Astrocyte (in vitro differentiated cells and primary cell): ENCODE data around the gene HMGN3. TPM values are rescaled to one million over a fixed set of nuclear protein-coding genes. Genes with fewer than 3 reads are reported as not detected.

Experiments used
- DNase-seq: peaks from one replicate; pipeline ENCODE4 v3.0.0-alpha.2; 2010; ENCODE audit warnings: low read depth
- FAIRE-seq: peaks from 2 replicates; lab custom pipeline; 2011; peaks lifted over from hg19 to GRCh38; lab: Jason Lieb, UNC
- H2AFZ ChIP-seq: 2 replicates; pipeline ENCODE4 v1.6.0; 2012; ENCODE audit warnings: low read depth, low read length, inconsistent platforms
- H3K27ac ChIP-seq: 2 replicates; pipeline ENCODE4 v1.5.1; 2011; ENCODE audit warnings: low read depth, low read length, inconsistent platforms
- H3K27me3 ChIP-seq: 2 replicates; pipeline ENCODE4 v1.6.0; 2011; ENCODE audit warnings: low read length, inconsistent platforms; ENCODE audit not compliant: insufficient read depth
- H3K36me3 ChIP-seq: 2 replicates; pipeline ENCODE4 v1.5.1; 2011; ENCODE audit warnings: low read length, inconsistent platforms; ENCODE audit not compliant: insufficient read depth
- H3K4me1 ChIP-seq: 2 replicates; pipeline ENCODE4 v1.5.1; 2011; ENCODE audit warnings: low read length, inconsistent platforms; ENCODE audit not compliant: insufficient read depth
- H3K4me2 ChIP-seq: 2 replicates; pipeline ENCODE4 v1.6.0; 2012; ENCODE audit warnings: low read length, inconsistent platforms
- H3K4me3 ChIP-seq: 2 replicates; pipeline ENCODE4 v1.5.1; 2011; ENCODE audit warnings: low read depth, mild to moderate bottlenecking, low read length, inconsistent platforms; ENCODE audit not compliant: insufficient read depth
- H3K79me2 ChIP-seq: 2 replicates; pipeline ENCODE4 v1.6.0; 2012; ENCODE audit warnings: mild to moderate bottlenecking, low read length, inconsistent platforms; ENCODE audit not compliant: insufficient read depth
- H3K9ac ChIP-seq: 2 replicates; pipeline ENCODE4 v1.6.0; 2012; ENCODE audit warnings: mild to moderate bottlenecking, low read length, inconsistent platforms
- H3K9me3 ChIP-seq: 2 replicates; pipeline ENCODE4 v1.5.1; 2012; ENCODE audit warnings: low read depth, mild to moderate bottlenecking, low read length, inconsistent platforms; ENCODE audit not compliant: insufficient read depth
- H4K20me1 ChIP-seq: 2 replicates; pipeline ENCODE4 v1.6.0; 2012; ENCODE audit warnings: low read length, inconsistent platforms; ENCODE audit not compliant: insufficient read depth
- H3K27ac Mint-ChIP-seq: one replicate; pipeline ENCODE4 v1.8.0; 2021; ENCODE audit warnings: mild to moderate bottlenecking, mixed read lengths; ENCODE audit not compliant: unreplicated experiment
- H3K27me3 Mint-ChIP-seq: one replicate; pipeline ENCODE4 v1.8.0; 2021; ENCODE audit warnings: low read depth, mixed read lengths; ENCODE audit not compliant: unreplicated experiment
- H3K36me3 Mint-ChIP-seq: one replicate; pipeline ENCODE4 v1.8.0; 2021; ENCODE audit warnings: low read depth, mixed read lengths; ENCODE audit not compliant: unreplicated experiment
- H3K4me1 Mint-ChIP-seq: one replicate; pipeline ENCODE4 v1.8.0; 2021; ENCODE audit warnings: low read depth, mixed read lengths; ENCODE audit not compliant: unreplicated experiment
- H3K4me3 Mint-ChIP-seq: one replicate; pipeline ENCODE4 v1.8.0; 2021; ENCODE audit warnings: mild to moderate bottlenecking, moderate library complexity, mixed read lengths; ENCODE audit not compliant: unreplicated experiment
- H3K9me3 Mint-ChIP-seq: one replicate; pipeline ENCODE4 v1.8.0; 2021; ENCODE audit warnings: mild to moderate bottlenecking, mixed read lengths; ENCODE audit not compliant: unreplicated experiment
- EZH2 ChIP-seq: IDR thresholded peaks from 2 replicates; pipeline ENCODE4 v1.6.1; 2012; ENCODE audit warnings: mild to moderate bottlenecking, low read length, inconsistent platforms; ENCODE audit not compliant: insufficient read depth
- total RNA-seq: library from RNA; stranded (reverse); gene quantifications from 2 replicates; pipeline ENCODE4 v1.2.1, GENCODE V29; 2021
- TF ChIP-seq, protein P1 (sequence below): IDR thresholded peaks from 2 replicates; pipeline ENCODE4 v1.5.1; 2011; ENCODE audit warnings: low read depth, mild to moderate bottlenecking, inconsistent platforms, low read length, moderate library complexity; ENCODE audit not compliant: insufficient read depth

The HMGN3 gene
- total RNA-seq, 1 donor from 2014 or later, result 71.5 TPM

DNA sequence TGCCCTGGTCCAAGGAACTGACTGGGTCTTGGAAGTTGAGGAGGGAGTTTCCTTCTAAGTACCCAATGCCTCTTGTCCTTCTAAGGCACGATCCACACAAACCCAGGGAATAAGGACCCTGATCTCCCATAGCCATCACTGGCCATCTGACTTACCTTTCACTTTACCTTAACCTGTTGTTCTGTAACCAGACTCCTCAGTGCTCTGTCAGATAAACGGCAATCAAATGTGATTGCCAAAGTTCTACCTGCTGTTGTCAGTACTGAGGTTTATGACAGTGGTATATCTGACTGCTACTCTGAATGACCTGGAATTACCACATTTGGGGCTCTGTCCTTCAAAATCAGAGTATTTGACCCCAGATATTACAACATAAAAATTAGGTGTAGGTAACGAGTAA is 49.8 kb downstream of the HMGN3 start:
- no peaks in the 10 kb centered on the region for H3K36me3 Mint-ChIP-seq
- no peak overlapping the region for H3K4me3 Mint-ChIP-seq
- H3K9me3 ChIP-seq, result no peaks in the 10 kb centered on the region
- no peak overlapping the region for H3K27ac Mint-ChIP-seq
- no peak overlapping the region for H2AFZ ChIP-seq
- H3K9ac ChIP-seq, result no peak overlapping the region
- H3K27me3 Mint-ChIP-seq, result peaks cover 3% of the 10 kb centered on the region
- H3K4me3 ChIP-seq, result no peak overlapping the region
- no peak overlapping the region for H3K4me2 ChIP-seq
- H3K9me3 Mint-ChIP-seq, result no peaks in the 10 kb centered on the region
- TF ChIP-seq, protein P1, sequence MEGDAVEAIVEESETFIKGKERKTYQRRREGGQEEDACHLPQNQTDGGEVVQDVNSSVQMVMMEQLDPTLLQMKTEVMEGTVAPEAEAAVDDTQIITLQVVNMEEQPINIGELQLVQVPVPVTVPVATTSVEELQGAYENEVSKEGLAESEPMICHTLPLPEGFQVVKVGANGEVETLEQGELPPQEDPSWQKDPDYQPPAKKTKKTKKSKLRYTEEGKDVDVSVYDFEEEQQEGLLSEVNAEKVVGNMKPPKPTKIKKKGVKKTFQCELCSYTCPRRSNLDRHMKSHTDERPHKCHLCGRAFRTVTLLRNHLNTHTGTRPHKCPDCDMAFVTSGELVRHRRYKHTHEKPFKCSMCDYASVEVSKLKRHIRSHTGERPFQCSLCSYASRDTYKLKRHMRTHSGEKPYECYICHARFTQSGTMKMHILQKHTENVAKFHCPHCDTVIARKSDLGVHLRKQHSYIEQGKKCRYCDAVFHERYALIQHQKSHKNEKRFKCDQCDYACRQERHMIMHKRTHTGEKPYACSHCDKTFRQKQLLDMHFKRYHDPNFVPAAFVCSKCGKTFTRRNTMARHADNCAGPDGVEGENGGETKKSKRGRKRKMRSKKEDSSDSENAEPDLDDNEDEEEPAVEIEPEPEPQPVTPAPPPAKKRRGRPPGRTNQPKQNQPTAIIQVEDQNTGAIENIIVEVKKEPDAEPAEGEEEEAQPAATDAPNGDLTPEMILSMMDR, result no peak
- no peak for TF ChIP-seq EZH2
- H3K79me2 ChIP-seq, result no peaks in the 10 kb centered on the region
- FAIRE-seq, result no peak
- H3K27ac ChIP-seq, result no peak overlapping the region
- no peaks in the 10 kb centered on the region for H3K27me3 ChIP-seq
- DNase-seq, result no peak
- no peaks in the 10 kb centered on the region for H3K4me1 Mint-ChIP-seq
- H3K36me3 ChIP-seq, result no peaks in the 10 kb centered on the region
- no peaks in the 10 kb centered on the region for H4K20me1 ChIP-seq
- H3K4me1 ChIP-seq, result no peaks in the 10 kb centered on the region

DNA sequence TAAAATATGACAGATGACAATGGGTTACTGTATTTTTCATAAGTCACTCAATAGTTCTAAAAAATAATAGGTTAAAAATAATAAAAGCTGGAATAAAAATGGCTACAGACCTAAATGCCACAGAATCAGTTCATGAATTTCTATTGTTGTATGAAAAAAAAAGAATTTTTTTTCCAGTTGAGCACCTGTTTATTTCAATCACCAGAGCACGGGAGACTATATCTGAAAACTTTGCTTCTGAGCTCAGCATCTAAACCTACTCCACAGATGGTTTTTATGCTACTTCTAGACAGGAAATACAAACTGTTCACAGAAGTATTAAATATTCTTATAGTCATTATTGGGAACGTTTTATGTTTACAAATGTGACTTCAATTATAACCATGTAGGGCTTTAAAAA is 50.4 kb downstream of the HMGN3 start:
- H3K36me3 Mint-ChIP-seq, result no peaks in the 10 kb centered on the region
- no peak overlapping the region for H3K27ac Mint-ChIP-seq
- H3K4me3 ChIP-seq, result no peak overlapping the region
- H3K79me2 ChIP-seq, result no peaks in the 10 kb centered on the region
- TF ChIP-seq EZH2, result no peak
- TF ChIP-seq, protein P1, result no peak
- H3K27me3 ChIP-seq, result no peaks in the 10 kb centered on the region
- no peaks in the 10 kb centered on the region for H3K4me1 ChIP-seq
- H3K9me3 Mint-ChIP-seq, result no peaks in the 10 kb centered on the region
- H4K20me1 ChIP-seq, result no peaks in the 10 kb centered on the region
- H3K27ac ChIP-seq, result no peak overlapping the region
- no peak overlapping the region for H3K4me3 Mint-ChIP-seq
- no peak overlapping the region for H3K4me2 ChIP-seq
- no peaks in the 10 kb centered on the region for H3K4me1 Mint-ChIP-seq
- FAIRE-seq, result no peak
- DNase-seq, result no peak
- no peaks in the 10 kb centered on the region for H3K36me3 ChIP-seq
- no peaks in the 10 kb centered on the region for H3K9me3 ChIP-seq
- H3K27me3 Mint-ChIP-seq, result peaks cover 3% of the 10 kb centered on the region
- no peak overlapping the region for H2AFZ ChIP-seq
- no peak overlapping the region for H3K9ac ChIP-seq

DNA sequence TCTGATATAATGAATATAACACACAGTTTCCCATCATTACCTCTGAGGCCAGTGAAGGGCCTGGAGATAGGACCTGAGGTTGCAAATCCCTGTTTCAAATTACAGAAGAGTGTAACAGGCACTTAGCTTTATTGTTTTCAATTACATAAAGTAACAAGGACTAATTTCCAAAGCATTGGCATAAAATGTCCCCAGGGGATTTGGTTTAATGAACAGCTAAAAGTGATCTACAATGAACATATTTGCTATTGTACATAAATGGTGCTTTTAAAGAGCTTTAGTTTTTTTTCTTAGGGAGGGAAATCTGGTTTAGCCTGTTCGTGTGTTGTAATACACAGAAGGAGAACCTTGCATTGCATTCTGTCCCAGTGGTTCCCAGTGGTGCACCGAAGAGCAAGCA is 54.4 kb downstream of the HMGN3 start:
- Mint-ChIP-seq H3K27ac (no peak overlapping the region), H3K4me3 (no peak overlapping the region), H3K36me3 (no peaks in the 10 kb centered on the region), H3K4me1 (no peaks in the 10 kb centered on the region), H3K9me3 (no peaks in the 10 kb centered on the region), H3K27me3 (peaks cover 3% of the 10 kb centered on the region)
- Histone ChIP-seq H3K4me2 (no peak overlapping the region), H3K9me3 (no peaks in the 10 kb centered on the region), H3K9ac (no peak overlapping the region), H3K4me1 (no peaks in the 10 kb centered on the region), H3K27me3 (no peaks in the 10 kb centered on the region), H3K27ac (no peak overlapping the region), H3K4me3 (no peak overlapping the region), H3K79me2 (no peaks in the 10 kb centered on the region), H2AFZ (no peak overlapping the region), H4K20me1 (no peaks in the 10 kb centered on the region), H3K36me3 (no peaks in the 10 kb centered on the region)
- FAIRE-seq (no peak), DNase-seq (no peak)
- no peak for TF ChIP-seq EZH2
- TF ChIP-seq, protein P1, result no peak
